Measurements from ENCODE around the gene PPP1R1C.

GRCh38 chr2:182110347-182110746, 124.7 kb downstream of the PPP1R1C start:
- TF ChIP-seq CTCF (IDR thresholded peaks at IDR 0.05; ENCODE audit: insufficient read depth, low read length, poor library complexity, severe bottlenecking) (no peak), EZH2phosphoT487 (conservative IDR thresholded peaks at IDR 0.05; ENCODE audit: low read length) (no peak)
